ENCODE data around the gene UST. TPM values are rescaled to one million over a fixed set of nuclear protein-coding genes. Genes with fewer than 3 reads are reported as not detected.

The UST gene
- total RNA-seq, 1 donor from 2014 or later: 5.5 TPM

DNA sequence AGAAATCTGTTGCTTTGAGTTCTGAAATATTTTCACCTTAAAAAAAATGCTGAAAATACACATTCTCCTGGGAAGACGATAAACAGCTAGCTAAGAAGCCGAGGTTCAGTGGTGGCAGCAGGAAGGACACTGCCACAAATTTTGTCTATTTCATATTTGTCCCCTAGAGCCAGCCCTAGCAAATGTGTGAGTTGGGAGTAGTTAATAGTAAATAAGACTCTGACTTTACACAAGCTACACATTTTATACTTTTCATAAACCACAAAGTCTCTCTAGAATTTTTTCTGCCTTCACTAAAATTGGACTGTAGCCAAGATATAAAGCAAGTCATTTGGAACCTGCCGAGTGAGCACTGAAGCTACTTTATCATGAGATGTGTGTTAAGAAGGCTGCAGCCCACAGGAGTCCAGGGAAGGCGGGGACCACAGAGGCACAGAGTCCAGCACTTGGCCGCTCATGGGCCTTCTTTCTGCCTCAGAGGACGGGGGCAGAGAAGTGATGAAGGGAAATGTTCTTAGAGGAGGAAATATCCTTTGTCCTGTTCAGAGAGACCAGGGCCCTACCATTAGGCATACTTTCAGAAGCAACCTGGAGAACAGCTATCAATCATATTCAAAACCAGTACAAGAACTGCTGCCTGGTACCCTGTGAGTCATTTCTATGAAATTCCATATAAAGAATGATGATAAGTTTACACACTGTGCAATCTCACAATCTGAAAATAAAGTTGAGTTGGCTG, 329.0 kb downstream of the UST start:
- no peak for DNase-seq (ENCODE audit: low read depth, low spot score)
- H3K4me3 Mint-ChIP-seq: no peak overlapping the region
- H3K27ac Mint-ChIP-seq (ENCODE audit: unreplicated experiment): no peak overlapping the region

DNA sequence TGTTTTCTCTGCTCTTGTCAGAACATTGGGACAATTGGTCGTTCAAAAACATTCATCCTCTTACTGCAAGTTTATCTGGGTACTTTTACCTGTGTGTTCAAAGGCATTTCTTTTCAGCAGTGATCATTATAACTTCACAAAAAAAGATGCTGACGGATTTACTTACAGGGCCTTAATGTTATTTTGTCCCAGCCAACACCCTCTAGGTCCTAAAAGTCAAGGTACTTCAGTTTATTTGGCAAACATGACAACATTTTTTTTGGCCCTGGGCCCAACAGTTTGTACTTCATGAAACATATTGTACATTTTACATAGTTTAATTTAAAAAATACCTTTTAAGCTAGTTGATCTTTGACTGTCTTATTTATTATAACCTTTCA, 329.5 kb downstream of the UST start:
- Mint-ChIP-seq H3K36me3 (ENCODE audit: low read depth) (no peaks in the 10 kb centered on the region), H3K4me3 (no peak overlapping the region), H3K27ac (ENCODE audit: unreplicated experiment) (no peak overlapping the region), H3K4me1 (no peaks in the 10 kb centered on the region), H3K27me3 (ENCODE audit: low read depth) (no peaks in the 10 kb centered on the region), H3K9me3 (no peaks in the 10 kb centered on the region)
- no peak for TF ChIP-seq CTCF (conservative IDR thresholded peaks at IDR 0.05)
- no peak for DNase-seq (ENCODE audit: low read depth, low spot score)

More for the DNA sequence above, 329.0 kb downstream of the UST start:
- H3K36me3 Mint-ChIP-seq (ENCODE audit: low read depth): no peaks in the 10 kb centered on the region
- H3K27me3 Mint-ChIP-seq (ENCODE audit: low read depth): no peaks in the 10 kb centered on the region
- no peak for TF ChIP-seq CTCF (conservative IDR thresholded peaks at IDR 0.05)
- no peaks in the 10 kb centered on the region for H3K9me3 Mint-ChIP-seq
- no peaks in the 10 kb centered on the region for H3K4me1 Mint-ChIP-seq

GRCh38 chr6:149077208-149077607, 330.4 kb downstream of the UST start:
- H3K27ac Mint-ChIP-seq (ENCODE audit: unreplicated experiment): no peak overlapping the region
- no peak for DNase-seq (ENCODE audit: low read depth, low spot score)
- H3K27me3 Mint-ChIP-seq (ENCODE audit: low read depth): no peaks in the 10 kb centered on the region
- no peaks in the 10 kb centered on the region for H3K9me3 Mint-ChIP-seq
- H3K4me3 Mint-ChIP-seq: no peak overlapping the region
- H3K36me3 Mint-ChIP-seq (ENCODE audit: low read depth): no peaks in the 10 kb centered on the region
- no peak for TF ChIP-seq CTCF (conservative IDR thresholded peaks at IDR 0.05)
- no peaks in the 10 kb centered on the region for H3K4me1 Mint-ChIP-seq

- H3K27ac Mint-ChIP-seq (ENCODE audit: unreplicated experiment): no peak overlapping the region
- no peaks in the 10 kb centered on the region for H3K4me1 Mint-ChIP-seq
- H3K9me3 Mint-ChIP-seq: no peaks in the 10 kb centered on the region
- TF ChIP-seq CTCF (conservative IDR thresholded peaks at IDR 0.05): no peak
- no peak for DNase-seq (ENCODE audit: low read depth, low spot score)
- no peaks in the 10 kb centered on the region for H3K36me3 Mint-ChIP-seq (ENCODE audit: low read depth)
- no peaks in the 10 kb centered on the region for H3K27me3 Mint-ChIP-seq (ENCODE audit: low read depth)
- no peak overlapping the region for H3K4me3 Mint-ChIP-seq
Observed at GRCh38 chr6:149078211-149078782, 331.5 kb downstream of the UST start.

DNA sequence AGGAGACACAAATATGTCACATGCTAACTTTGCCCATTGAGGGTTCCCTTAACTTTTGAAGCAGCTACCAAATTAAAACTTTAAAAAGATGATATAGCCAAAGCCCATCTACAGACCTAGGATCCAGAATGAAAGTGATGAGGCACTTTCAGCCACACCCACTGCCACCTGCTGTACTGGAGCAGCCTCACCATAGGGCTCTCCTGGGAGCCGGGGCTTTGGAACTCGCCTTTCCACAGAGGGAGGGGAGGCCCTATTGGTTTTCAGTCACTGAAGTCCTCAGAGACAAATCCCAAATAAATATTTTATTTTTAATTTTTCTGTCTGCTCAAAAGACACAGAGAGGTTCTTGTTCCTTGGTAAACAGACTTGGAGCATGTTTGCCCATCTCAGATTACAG, 332.6 kb downstream of the UST start:
- Mint-ChIP-seq H3K4me3 (no peak overlapping the region), H3K27ac (ENCODE audit: unreplicated experiment) (no peak overlapping the region), H3K4me1 (no peaks in the 10 kb centered on the region), H3K36me3 (ENCODE audit: low read depth) (no peaks in the 10 kb centered on the region), H3K9me3 (no peaks in the 10 kb centered on the region), H3K27me3 (ENCODE audit: low read depth) (no peaks in the 10 kb centered on the region)
- no peak for TF ChIP-seq CTCF (conservative IDR thresholded peaks at IDR 0.05)
- no peak for DNase-seq (ENCODE audit: low read depth, low spot score)
